HL-60 (cell line): Measurements from ENCODE around the gene UST.
"Not testable (repeated sequence)": the region's sequence is repeated elsewhere in the genome, so short reads cannot be mapped to it uniquely, and the experiment has no call there.

Experiments
- DNase-seq, 2 experiments: peaks; one replicate each; pipeline ENCODE4 v3.0.0-alpha.2; 2010 to 2020; ENCODE audit warnings: low read depth in 1 of 2, low spot score in 1 of 2
- H3K27ac ChIP-seq: fragments of 250-450 bp; sonication (Bioruptor Pico); replicated peaks from 2 replicates; pipeline ENCODE4 v1.5.1; 2020; ENCODE audit warnings: mild to moderate bottlenecking, moderate library complexity
- H3K27me3 ChIP-seq: fragments of 250-450 bp; sonication (Bioruptor Pico); 2 replicates; pipeline ENCODE4 v1.5.1; 2021; ENCODE audit warnings: mild to moderate bottlenecking, moderate library complexity; ENCODE audit not compliant: insufficient read depth, poor library complexity, severe bottlenecking
- H3K4me3 ChIP-seq: replicated peaks from 2 replicates; pipeline ENCODE4 v1.5.1; 2011; ENCODE audit warnings: mild to moderate bottlenecking, control low read depth, low read length; ENCODE audit not compliant: insufficient read depth
- CTCF ChIP-seq: IDR thresholded peaks from one replicate; pipeline ENCODE4 v1.5.1; 2011; ENCODE audit warnings: low read length, control low read depth, inconsistent platforms; ENCODE audit not compliant: insufficient read depth
- GABPA ChIP-seq: IDR thresholded peaks from 2 replicates; pipeline ENCODE4 v1.6.1; 2012; ENCODE audit warnings: low read depth
- POLR2AphosphoS5 ChIP-seq: IDR thresholded peaks from 2 replicates; pipeline ENCODE4 v1.6.1; 2012; ENCODE audit warnings: low read depth
- REST ChIP-seq: IDR thresholded peaks from 2 replicates; pipeline ENCODE4 v1.6.1; 2012; ENCODE audit warnings: low read depth; ENCODE audit not compliant: insufficient replicate concordance
- SPI1 ChIP-seq: IDR thresholded peaks from 2 replicates; pipeline ENCODE4 v1.6.1; 2012; ENCODE audit warnings: low read depth, mild to moderate bottlenecking, borderline replicate concordance

The UST gene

DNA sequence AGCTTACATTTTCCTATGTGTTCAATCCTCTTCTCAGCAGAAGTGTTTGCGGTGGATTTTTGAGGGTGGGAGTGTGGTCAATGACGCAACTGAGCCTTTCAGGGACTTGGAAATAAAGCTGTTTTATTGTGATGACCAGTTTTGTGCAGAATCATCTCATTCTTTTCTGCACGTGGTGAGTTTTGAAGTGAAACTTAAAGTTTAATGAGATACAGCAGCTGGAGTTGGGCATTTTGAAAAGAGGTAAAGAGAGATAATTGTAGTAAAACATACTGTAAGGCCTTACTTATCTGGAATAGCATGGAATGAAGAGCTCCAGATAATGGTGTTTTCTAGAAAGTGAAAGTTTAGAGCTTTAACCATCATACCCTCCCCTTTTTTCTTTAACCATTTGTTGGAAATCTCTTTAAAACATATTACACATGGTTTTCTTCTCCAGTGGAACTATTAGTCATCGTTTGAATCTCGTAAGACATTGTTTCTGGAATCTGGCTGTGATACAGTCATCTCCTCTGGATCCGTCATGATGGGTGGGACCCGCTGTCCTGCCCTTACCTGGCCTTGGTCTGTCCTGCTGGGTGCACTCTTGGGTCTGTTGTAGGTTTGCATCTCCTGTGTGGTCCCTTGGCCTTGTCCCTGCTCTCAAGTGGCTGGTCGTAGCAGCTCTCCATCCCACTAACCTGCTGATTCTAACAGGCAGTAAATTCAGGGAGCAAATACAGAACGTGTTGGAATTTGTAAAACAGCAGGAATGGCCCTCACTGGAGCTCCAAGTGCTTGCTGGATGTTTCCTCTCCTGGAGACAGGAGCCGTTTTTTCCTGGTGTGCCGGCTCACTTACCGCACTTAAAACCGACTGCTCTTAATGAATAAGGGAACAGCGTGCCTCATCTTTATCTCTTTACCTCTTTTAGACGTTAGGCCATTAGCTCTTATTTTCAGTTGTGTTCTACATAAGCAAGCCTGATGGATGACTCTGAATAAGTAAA is 29.8 kb downstream of the UST start:
- no peak for TF ChIP-seq POLR2AphosphoS5
- no peak for TF ChIP-seq REST
- no peak for TF ChIP-seq CTCF
- no peak for TF ChIP-seq SPI1
- no peak for TF ChIP-seq GABPA
- Histone ChIP-seq H3K4me3 (no peak overlapping the region), H3K27me3 (no peaks in the 10 kb centered on the region), H3K27ac (no peak overlapping the region)
- DNase-seq, result peak in 1 of 2 experiments; percentile 31

DNA sequence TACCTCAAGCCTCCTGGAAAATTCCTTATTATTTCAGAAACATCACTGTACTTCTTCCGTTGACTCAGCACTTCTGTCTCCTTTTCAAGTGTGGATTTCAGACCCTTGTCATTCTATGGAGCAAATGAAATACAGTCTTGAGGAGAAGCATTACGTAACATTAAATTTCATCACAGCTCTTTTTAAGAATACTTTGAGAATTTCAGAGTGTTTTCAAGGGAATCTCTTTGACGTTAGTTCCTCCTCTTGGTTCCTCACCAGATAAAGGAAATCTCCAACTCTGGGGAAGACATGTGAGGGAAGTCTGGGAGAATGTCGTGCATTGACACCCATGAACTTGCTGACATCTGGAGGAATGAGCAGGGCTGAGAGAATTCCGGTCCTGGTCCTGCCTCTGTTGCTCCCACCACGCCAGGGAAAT is 32.3 kb downstream of the UST start:
- DNase-seq, result peak in 1 of 2 experiments; percentile 45
- H3K27ac ChIP-seq, result no peak overlapping the region
- TF ChIP-seq CTCF (no peak), REST (no peak), POLR2AphosphoS5 (no peak), GABPA (no peak), SPI1 (no peak)
- H3K4me3 ChIP-seq, result no peak overlapping the region
- H3K27me3 ChIP-seq, result no peaks in the 10 kb centered on the region

DNA sequence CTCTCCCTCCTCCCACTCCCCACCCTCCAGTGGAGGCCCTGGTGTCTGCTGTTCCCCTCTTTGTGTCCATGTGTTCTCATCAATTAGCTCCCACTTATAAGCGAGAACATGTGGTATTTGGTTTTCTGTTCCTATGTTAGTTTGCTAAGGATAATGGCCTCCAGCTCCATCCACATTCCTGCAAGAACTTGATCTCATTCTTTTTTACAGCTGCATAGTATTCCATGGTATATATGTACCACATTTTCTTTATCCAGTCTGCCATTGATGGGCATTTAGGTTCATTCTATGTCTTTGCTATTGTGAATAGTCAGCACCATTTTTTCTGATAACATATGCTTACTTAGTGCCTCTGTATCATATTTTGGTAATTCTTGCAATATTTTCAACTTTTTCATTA is 33.6 kb downstream of the UST start:
- not testable (repeated sequence) for DNase-seq, H3K4me3 ChIP-seq, H3K27ac ChIP-seq, H3K27me3 ChIP-seq

GRCh38 chr6:148780918-148781436 is 34.1 kb downstream of the UST start:
- H3K27ac ChIP-seq, result no peak overlapping the region
- DNase-seq, result no peak
- H3K27me3 ChIP-seq, result no peaks in the 10 kb centered on the region
- TF ChIP-seq SPI1 (no peak), CTCF (no peak), REST (no peak), POLR2AphosphoS5 (no peak), GABPA (no peak)
- H3K4me3 ChIP-seq, result no peak overlapping the region
